Measurements from ENCODE around the gene UBE2J2. TPM values are rescaled to one million over a fixed set of nuclear protein-coding genes. Genes with fewer than 3 reads are reported as not detected.

The UBE2J2 gene
- total RNA-seq, 1 donor from 2014 or later = 65.1 TPM

DNA sequence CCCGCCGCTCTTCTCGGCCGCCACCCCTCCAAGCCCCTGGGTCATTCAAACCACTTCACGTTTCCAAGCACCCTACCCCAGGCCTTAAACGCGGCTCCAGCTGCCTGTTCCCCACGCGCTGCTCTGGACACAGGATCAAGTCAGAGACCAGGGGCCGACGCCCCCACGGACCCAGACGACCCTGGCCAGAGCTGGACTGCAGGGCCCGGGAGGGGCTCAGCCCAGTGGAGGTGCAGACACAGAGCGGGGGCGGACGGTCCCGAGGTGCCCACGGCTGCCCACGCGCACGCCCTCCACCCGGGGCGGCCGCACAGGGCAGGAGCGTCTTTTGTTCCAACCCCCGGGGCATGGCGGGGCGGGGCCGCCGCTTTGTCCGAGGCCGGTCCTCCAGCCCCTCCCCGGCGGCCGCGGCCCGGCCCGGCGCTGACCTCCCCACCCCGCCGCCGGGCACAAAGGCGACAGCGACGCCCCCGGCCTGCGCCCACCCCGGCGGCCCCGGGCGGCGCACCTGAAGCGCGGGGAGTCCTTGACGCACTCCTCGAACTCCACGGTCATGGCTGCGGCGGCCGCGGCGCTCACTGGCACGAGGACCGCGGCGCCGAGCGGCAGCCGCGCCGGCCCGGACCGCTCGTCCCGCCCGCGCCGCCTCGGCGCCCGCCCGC is 33.7 kb upstream of the UBE2J2 start:
- no peak for DNase-seq (ENCODE audit: low read depth)
- Histone ChIP-seq H3K27me3 (ENCODE audit: control insufficient read depth, insufficient read depth, low read length) (no peaks in the 10 kb centered on the region), H3K4me3 (ENCODE audit: low read depth, low read length) (peak overlapping the region; percentile 50), H3K36me3 (ENCODE audit: control insufficient read depth, insufficient read depth, low read length) (peaks cover 3% of the 10 kb centered on the region)
- TF ChIP-seq, protein P1, sequence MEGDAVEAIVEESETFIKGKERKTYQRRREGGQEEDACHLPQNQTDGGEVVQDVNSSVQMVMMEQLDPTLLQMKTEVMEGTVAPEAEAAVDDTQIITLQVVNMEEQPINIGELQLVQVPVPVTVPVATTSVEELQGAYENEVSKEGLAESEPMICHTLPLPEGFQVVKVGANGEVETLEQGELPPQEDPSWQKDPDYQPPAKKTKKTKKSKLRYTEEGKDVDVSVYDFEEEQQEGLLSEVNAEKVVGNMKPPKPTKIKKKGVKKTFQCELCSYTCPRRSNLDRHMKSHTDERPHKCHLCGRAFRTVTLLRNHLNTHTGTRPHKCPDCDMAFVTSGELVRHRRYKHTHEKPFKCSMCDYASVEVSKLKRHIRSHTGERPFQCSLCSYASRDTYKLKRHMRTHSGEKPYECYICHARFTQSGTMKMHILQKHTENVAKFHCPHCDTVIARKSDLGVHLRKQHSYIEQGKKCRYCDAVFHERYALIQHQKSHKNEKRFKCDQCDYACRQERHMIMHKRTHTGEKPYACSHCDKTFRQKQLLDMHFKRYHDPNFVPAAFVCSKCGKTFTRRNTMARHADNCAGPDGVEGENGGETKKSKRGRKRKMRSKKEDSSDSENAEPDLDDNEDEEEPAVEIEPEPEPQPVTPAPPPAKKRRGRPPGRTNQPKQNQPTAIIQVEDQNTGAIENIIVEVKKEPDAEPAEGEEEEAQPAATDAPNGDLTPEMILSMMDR (IDR thresholded peaks at IDR 0.05; ENCODE audit: insufficient read depth, low read length, poor library complexity, severe bottlenecking) = no peak

DNA sequence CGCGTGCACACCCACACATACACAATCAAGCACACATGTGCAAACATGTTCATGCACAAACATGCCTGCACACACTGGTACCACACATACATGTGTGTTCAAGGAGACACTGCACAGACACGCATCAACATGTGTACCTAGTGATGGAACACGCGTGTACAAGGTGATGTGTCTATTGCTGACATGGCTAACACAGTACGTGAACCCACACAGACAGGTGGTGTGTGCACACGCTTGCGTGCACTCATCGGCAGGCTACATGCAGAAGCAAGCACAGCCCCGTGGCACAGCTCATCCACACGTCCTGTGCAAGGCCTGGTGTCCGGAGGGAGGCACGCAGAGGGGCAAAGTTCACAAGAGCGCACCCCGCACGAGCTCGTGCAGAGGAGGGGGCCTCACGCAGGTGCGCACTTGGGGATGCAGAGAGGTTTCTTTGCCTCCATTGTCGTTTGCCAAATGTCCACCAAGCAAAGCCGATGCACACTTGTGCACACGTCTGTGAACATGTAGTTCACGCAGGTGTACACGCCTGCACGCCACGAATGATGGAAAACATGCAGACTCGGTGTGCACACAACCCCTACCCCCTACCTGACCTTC is 33.1 kb upstream of the UBE2J2 start:
- Histone ChIP-seq H3K36me3 (ENCODE audit: control insufficient read depth, insufficient read depth, low read length) (peaks cover 3% of the 10 kb centered on the region), H3K27me3 (ENCODE audit: control insufficient read depth, insufficient read depth, low read length) (no peaks in the 10 kb centered on the region), H3K4me3 (ENCODE audit: low read depth, low read length) (peak overlapping the region; percentile 50)
- TF ChIP-seq, protein P1 (IDR thresholded peaks at IDR 0.05; ENCODE audit: insufficient read depth, low read length, poor library complexity, severe bottlenecking) = no peak
- no peak for DNase-seq (ENCODE audit: low read depth)

DNA sequence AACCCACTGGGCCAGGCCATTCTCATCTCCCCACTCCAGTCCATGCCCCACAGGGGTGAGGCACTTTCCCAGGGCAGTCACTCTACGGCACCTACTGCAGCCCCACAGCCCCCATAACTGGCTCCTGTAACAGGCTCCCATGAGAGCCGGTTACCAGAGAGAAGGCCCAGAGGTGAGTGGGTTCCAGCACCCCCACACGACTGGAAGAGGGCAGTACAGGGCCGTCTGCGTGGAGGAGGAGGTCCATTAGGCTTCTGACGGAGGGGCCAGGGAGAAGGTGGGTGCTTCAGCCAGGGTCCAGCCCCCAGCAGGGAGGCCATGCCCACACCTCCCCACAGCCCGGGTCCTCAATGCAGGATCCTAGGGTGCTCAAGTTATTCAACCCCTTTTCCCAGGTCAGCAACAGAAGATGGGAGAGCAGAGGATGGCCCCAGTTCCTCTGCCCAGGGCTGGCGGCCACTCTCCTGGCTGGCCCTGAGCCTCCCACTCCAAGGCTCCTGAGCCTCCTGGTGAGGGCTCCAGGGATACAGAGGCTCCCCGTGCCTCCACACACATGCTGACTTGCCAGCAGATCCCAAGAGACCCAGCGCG is 32.5 kb upstream of the UBE2J2 start:
- no peak for DNase-seq (ENCODE audit: low read depth)
- no peaks in the 10 kb centered on the region for H3K27me3 ChIP-seq (ENCODE audit: control insufficient read depth, insufficient read depth, low read length)
- TF ChIP-seq, protein P1 (IDR thresholded peaks at IDR 0.05; ENCODE audit: insufficient read depth, low read length, poor library complexity, severe bottlenecking) = peak; percentile 28
- no peak overlapping the region for H3K4me3 ChIP-seq (ENCODE audit: low read depth, low read length)
- H3K36me3 ChIP-seq (ENCODE audit: control insufficient read depth, insufficient read depth, low read length) = peaks cover 3% of the 10 kb centered on the region

DNA sequence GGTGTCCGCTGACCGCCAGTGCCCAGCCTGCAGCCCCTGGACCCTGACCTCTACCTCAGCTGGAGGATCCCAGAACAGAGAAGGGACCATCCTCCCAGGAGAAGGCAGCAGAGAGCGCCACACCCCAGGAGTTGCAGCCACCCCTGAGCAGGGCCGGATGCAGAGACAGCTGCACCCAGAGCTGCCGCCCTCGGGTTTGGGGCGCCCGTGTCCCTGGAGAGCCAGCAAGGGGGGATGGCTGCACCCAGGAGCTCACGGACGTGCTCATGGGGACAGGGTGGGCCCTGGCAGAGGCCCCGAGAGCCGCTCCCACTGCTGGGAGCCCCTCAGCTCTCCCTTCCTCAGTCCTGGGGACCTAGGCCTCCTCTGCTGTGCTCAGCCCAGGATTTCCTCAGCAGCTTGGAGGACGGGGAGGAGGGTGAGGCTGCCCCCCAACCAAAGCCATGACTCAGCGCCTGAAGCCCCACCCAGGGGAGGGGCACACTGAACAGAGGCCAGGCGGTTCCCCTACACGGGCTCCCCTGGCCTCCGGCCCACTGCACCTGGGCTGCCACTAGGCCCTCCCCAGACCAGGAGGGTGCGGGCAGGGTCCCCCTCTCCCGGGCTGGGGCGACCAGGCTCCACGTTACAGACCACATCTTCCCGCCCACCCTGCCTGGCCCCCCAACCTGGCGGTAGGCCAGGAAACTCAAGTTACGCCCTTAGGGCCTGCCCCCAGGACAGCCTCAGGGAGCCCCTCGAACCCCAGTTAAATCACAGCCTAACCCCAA is 31.8 kb upstream of the UBE2J2 start:
- DNase-seq (ENCODE audit: low read depth) = peak; percentile 35
- peaks cover 1% of the 10 kb centered on the region for H3K36me3 ChIP-seq (ENCODE audit: control insufficient read depth, insufficient read depth, low read length)
- TF ChIP-seq, protein P1 (IDR thresholded peaks at IDR 0.05; ENCODE audit: insufficient read depth, low read length, poor library complexity, severe bottlenecking) = peak; percentile 13
- no peaks in the 10 kb centered on the region for H3K27me3 ChIP-seq (ENCODE audit: control insufficient read depth, insufficient read depth, low read length)
- H3K4me3 ChIP-seq (ENCODE audit: low read depth, low read length) = no peak overlapping the region

DNA sequence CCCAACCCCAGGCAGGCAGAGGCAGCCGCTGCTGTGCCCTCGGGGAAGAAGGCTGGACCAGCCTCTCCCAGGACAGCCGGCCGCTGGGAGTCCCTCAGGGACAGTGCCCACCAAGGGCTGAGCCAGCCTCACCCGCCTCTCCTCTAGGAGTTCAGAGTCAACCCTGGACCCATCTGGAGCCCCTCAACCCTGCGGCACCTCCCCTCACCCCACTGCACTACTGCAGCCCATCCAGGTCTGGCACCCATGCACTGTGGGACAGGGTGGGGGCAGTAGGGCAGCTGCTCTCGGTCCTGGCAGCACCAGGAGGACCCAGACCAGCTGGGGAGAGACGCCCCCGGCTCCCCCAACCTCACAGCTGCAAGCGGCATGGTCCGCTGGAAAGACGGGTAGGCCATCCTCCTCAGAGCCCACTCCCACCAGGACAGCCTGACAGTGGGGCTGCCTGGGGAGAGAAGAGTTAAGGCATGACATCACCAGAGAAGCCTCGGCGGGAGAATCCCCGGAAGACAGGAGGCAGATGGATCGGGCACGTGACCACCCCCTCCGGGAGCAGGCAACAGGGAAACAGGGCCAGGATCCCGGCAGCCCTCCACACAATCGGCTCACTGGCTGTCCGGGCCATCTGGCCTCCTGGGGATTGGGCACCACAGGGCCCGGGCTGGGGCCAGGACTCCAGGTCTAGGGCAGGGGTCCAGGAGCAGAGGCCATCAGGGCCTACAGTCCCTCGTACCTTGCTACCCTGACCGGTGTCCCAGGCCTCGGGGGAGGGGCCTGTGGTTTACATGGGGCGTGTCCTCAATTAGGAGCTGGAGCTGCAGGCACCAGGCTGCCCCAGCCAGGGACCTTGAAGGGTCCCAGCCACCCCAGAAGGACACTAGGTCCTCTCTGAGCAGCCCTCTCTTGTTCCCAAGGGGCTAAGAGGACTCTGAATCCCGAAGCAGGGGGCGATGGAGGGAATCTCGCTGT is 31.0 kb upstream of the UBE2J2 start:
- TF ChIP-seq, protein P1 (IDR thresholded peaks at IDR 0.05; ENCODE audit: insufficient read depth, low read length, poor library complexity, severe bottlenecking) = no peak
- Histone ChIP-seq H3K36me3 (ENCODE audit: control insufficient read depth, insufficient read depth, low read length) (peaks cover 1% of the 10 kb centered on the region), H3K4me3 (ENCODE audit: low read depth, low read length) (peak overlapping the region; percentile 6), H3K27me3 (ENCODE audit: control insufficient read depth, insufficient read depth, low read length) (no peaks in the 10 kb centered on the region)
- DNase-seq (ENCODE audit: low read depth) = peak; percentile 31

Data from kidney epithelial cell (primary cell).